H1 (cell line): ENCODE data around the gene XDH. TPM values are rescaled to one million over a fixed set of nuclear protein-coding genes. Genes with fewer than 3 reads are reported as not detected.

Experiments used
- CTCF ChIA-PET: fragments of 300-600 bp; sonication (Branson Sonifier 250); formaldehyde crosslinking; loops from one replicate; lab custom pipeline; 2021; ENCODE audit not compliant: partially characterized antibody; lab: Charles Lee
- POLR2A ChIA-PET: fragments of 300-600 bp; sonication (Branson Sonifier 250); formaldehyde crosslinking; loops from one replicate; lab custom pipeline; 2021; ENCODE audit warnings: inconsistent platforms; ENCODE audit not compliant: partially characterized antibody; lab: Charles Lee
- DNase-seq, 2 experiments: peaks; one replicate each; pipeline versions ENCODE4 v3.0.0 to v3.0.0-alpha.2; 2010 to 2022; ENCODE audit warnings: low spot score in 2 of 2, low read depth in 1 of 2, mixed read lengths in 1 of 2
- FAIRE-seq: peaks from 2 replicates; lab custom pipeline; 2011; peaks lifted over from hg19 to GRCh38; lab: Jason Lieb, UNC
- H2AFZ ChIP-seq: 2 replicates; pipeline ENCODE4 v1.8.1; 2012; ENCODE audit warnings: low read length, inconsistent platforms
- H2AK5ac ChIP-seq: 2 replicates; pipeline ENCODE4 v1.6.1; 2013; ENCODE audit warnings: low read depth, low read length
- H2BK120ac ChIP-seq: replicated peaks from 2 replicates; pipeline ENCODE3; 2013; ENCODE audit warnings: low read depth, low read length, inconsistent platforms
- H2BK12ac ChIP-seq: 2 replicates; pipeline ENCODE4 v1.6.1; 2013; ENCODE audit warnings: low read depth, low read length
- H2BK15ac ChIP-seq: 2 replicates; pipeline ENCODE4 v1.6.1; 2013; ENCODE audit warnings: low read length
- H2BK20ac ChIP-seq: 2 replicates; pipeline ENCODE4 v1.6.1; 2013; ENCODE audit warnings: low read length
- H2BK5ac ChIP-seq: 2 replicates; pipeline ENCODE4 v1.6.1; 2013; ENCODE audit warnings: low read depth, low read length
- H3K14ac ChIP-seq: 2 replicates; pipeline ENCODE4 v1.6.1; 2013; ENCODE audit warnings: inconsistent platforms; ENCODE audit not compliant: insufficient read length
- H3K18ac ChIP-seq: 2 replicates; pipeline ENCODE4 v1.6.1; 2013; ENCODE audit warnings: low read length; ENCODE audit errors: extremely low read depth
- H3K23ac ChIP-seq: 2 replicates; pipeline ENCODE4 v1.6.1; 2013; ENCODE audit warnings: inconsistent platforms; ENCODE audit not compliant: insufficient read length
- H3K23me2 ChIP-seq: 2 replicates; pipeline ENCODE4 v1.6.1; 2013; ENCODE audit warnings: low read depth, low read length
- H3K27ac ChIP-seq: 2 replicates; pipeline ENCODE4 v1.6.1; 2011; ENCODE audit warnings: low read depth, low read length, inconsistent platforms
- H3K27me3 ChIP-seq, 4 experiments: replicated peaks in 1 of 4; 1 replicate in 1 of 4; 2 replicates in 3 of 4; pipeline versions ENCODE4 v1.6.1 to v1.8.1; 2011 to 2013; ENCODE audit warnings: low read length in 3 of 4, mild to moderate bottlenecking in 3 of 4, inconsistent platforms in 2 of 4, mixed read lengths in 2 of 4, moderate library complexity in 1 of 4; ENCODE audit not compliant: control insufficient read depth in 3 of 4, insufficient read depth in 3 of 4; ENCODE audit errors: extremely low read depth in 1 of 4
- H3K36me3 ChIP-seq, 4 experiments: 2 replicates each; pipeline versions ENCODE4 v1.6.1 to v1.8.1; 2011 to 2013; ENCODE audit warnings: mild to moderate bottlenecking in 4 of 4, low read length in 3 of 4, moderate library complexity in 2 of 4, control low read depth in 1 of 4, inconsistent platforms in 1 of 4; ENCODE audit not compliant: insufficient read depth in 4 of 4, control insufficient read depth in 2 of 4
- H3K4ac ChIP-seq: replicated peaks from 2 replicates; pipeline ENCODE3; 2013; ENCODE audit warnings: low read length, low read depth, mixed read lengths, inconsistent platforms; ENCODE audit not compliant: insufficient read length
- H3K4me1 ChIP-seq, 4 experiments: replicated peaks in 1 of 4; 1 replicate in 1 of 4; 2 replicates in 3 of 4; pipeline versions ENCODE4 v1.6.1 to v1.8.1; 2011 to 2013; ENCODE audit warnings: low read length in 3 of 4, inconsistent platforms in 2 of 4, mixed read lengths in 1 of 4; ENCODE audit not compliant: insufficient read depth in 4 of 4, control insufficient read depth in 3 of 4
- H3K4me2 ChIP-seq, 2 experiments: 2 replicates each; pipeline versions ENCODE4 v1.6.1 to v1.8.1; 2011 to 2013; ENCODE audit warnings: low read depth in 2 of 2, low read length in 2 of 2, control low read depth in 1 of 2, inconsistent platforms in 1 of 2, mild to moderate bottlenecking in 1 of 2; ENCODE audit not compliant: insufficient read depth in 1 of 2
- H3K4me3 ChIP-seq, 4 experiments: fragments of 200-600, 300-600 bp in 1 of 4; sonication (generic), shearing (Covaris generic), sonication (Bioruptor Twin) in 1 of 4; 2 replicates each; pipeline versions ENCODE4 v1.5.1 to v1.8.1; 2011 to 2016; ENCODE audit warnings: low read length in 4 of 4, low read depth in 3 of 4, control low read depth in 2 of 4, inconsistent platforms in 2 of 4, mild to moderate bottlenecking in 2 of 4, mixed read lengths in 1 of 4, moderate library complexity in 1 of 4; ENCODE audit not compliant: insufficient read depth in 2 of 4; ENCODE audit errors: extremely low read depth in 1 of 4
- H3K56ac ChIP-seq: replicated peaks from 2 replicates; pipeline ENCODE3; 2013; ENCODE audit warnings: low read depth, mild to moderate bottlenecking, mixed read lengths, low read length, inconsistent platforms; ENCODE audit not compliant: insufficient read length
- H3K79me1 ChIP-seq: 2 replicates; pipeline ENCODE4 v1.6.1; 2013; ENCODE audit warnings: low read depth, low read length, control low read depth
- H3K79me2 ChIP-seq, 2 experiments: 2 replicates each; pipeline versions ENCODE4 v1.6.1 to v1.8.1; 2012 to 2013; ENCODE audit warnings: low read length in 2 of 2, mild to moderate bottlenecking in 2 of 2, inconsistent platforms in 1 of 2; ENCODE audit not compliant: insufficient read depth in 2 of 2, control insufficient read depth in 1 of 2
- H3K9ac ChIP-seq, 4 experiments: replicated peaks in 1 of 4; 1 replicate in 1 of 4; 2 replicates in 3 of 4; pipeline versions ENCODE4 v1.6.1 to v1.8.1; 2011 to 2013; ENCODE audit warnings: low read depth in 3 of 4, low read length in 3 of 4, control low read depth in 2 of 4, mild to moderate bottlenecking in 2 of 4, moderate library complexity in 2 of 4, inconsistent platforms in 1 of 4; ENCODE audit errors: extremely low read depth in 1 of 4
- H3K9me3 ChIP-seq, 2 experiments: 2 replicates each; pipeline versions ENCODE4 v1.6.1 to v1.8.1; 2012 to 2013; ENCODE audit warnings: mild to moderate bottlenecking in 2 of 2, moderate library complexity in 2 of 2, control low read depth in 1 of 2, inconsistent platforms in 1 of 2, low read depth in 1 of 2, low read length in 1 of 2, mixed read lengths in 1 of 2; ENCODE audit not compliant: insufficient read depth in 2 of 2
- H4K20me1 ChIP-seq, 2 experiments: replicated peaks in 1 of 2; 2 replicates each; pipeline versions ENCODE3 to v1.8.1; 2011 to 2013; ENCODE audit warnings: inconsistent platforms in 2 of 2, low read length in 2 of 2, mild to moderate bottlenecking in 1 of 2; ENCODE audit not compliant: insufficient read depth in 2 of 2, control insufficient read depth in 1 of 2
- H4K5ac ChIP-seq: 2 replicates; pipeline ENCODE4 v1.6.1; 2013; ENCODE audit warnings: low read length, low read depth, mixed read lengths, inconsistent platforms; ENCODE audit not compliant: insufficient read length
- H4K8ac ChIP-seq: 2 replicates; pipeline ENCODE4 v1.8.0; 2013; ENCODE audit warnings: mild to moderate bottlenecking, moderate library complexity, low read length, inconsistent platforms; ENCODE audit not compliant: insufficient read depth; ENCODE audit errors: extremely low read depth
- H4K91ac ChIP-seq: replicated peaks from 2 replicates; pipeline ENCODE3; 2013; ENCODE audit warnings: low read length, mixed read lengths, inconsistent platforms; ENCODE audit not compliant: insufficient read length
- BACH1 ChIP-seq: IDR thresholded peaks from 2 replicates; pipeline ENCODE4 v1.6.1; 2012; ENCODE audit warnings: low read length, improper control_type of control experiment
- EZH2 ChIP-seq: fragments of 200-600 bp; sonication (generic); IDR thresholded peaks from 2 replicates; pipeline ENCODE4 v1.7.1; 2012; ENCODE audit warnings: low read depth, mild to moderate bottlenecking, moderate library complexity, low read length, inconsistent platforms; ENCODE audit not compliant: severe bottlenecking
- RFX5 ChIP-seq: IDR thresholded peaks from 2 replicates; pipeline ENCODE4 v1.6.1; 2011; ENCODE audit warnings: low read depth, low read length, improper control_type of control experiment, borderline replicate concordance
- SAP30 ChIP-seq: fragments of 300-600 bp; sonication (generic); IDR thresholded peaks from 2 replicates; pipeline ENCODE4 v1.7.1; 2012; ENCODE audit warnings: low read length, moderate library complexity, mild to moderate bottlenecking, inconsistent platforms; ENCODE audit not compliant: insufficient read depth, insufficient replicate concordance
- SIN3A ChIP-seq, 2 experiments: IDR thresholded peaks in 1 of 2; conservative IDR thresholded peaks in 1 of 2; 2 replicates each; pipeline ENCODE4 v1.6.1; 2011 to 2012; ENCODE audit warnings: low read length in 2 of 2, improper control_type of control experiment in 1 of 2, low read depth in 1 of 2, mild to moderate bottlenecking in 1 of 2
- SIX5 ChIP-seq: IDR thresholded peaks from 2 replicates; pipeline ENCODE4 v1.6.1; 2011; ENCODE audit warnings: mild to moderate bottlenecking, low read depth, low read length
- TBP ChIP-seq: IDR thresholded peaks from 2 replicates; pipeline ENCODE4 v1.6.1; 2011; ENCODE audit warnings: low read depth, low read length, improper control_type of control experiment
- USF2 ChIP-seq: IDR thresholded peaks from 2 replicates; pipeline ENCODE4 v1.6.1; 2011; ENCODE audit warnings: low read length, improper control_type of control experiment
- YY1 ChIP-seq: IDR thresholded peaks from 2 replicates; pipeline ENCODE4 v1.6.1; 2011; ENCODE audit warnings: low read depth, mild to moderate bottlenecking, low read length
- WGBS, 2 experiments: shearing (Covaris generic) in 1 of 2; methylation state at CpG; one replicate each; pipeline versions ENCODE4 v1.1.6 to v1.1.7; 2013 to 2015; ENCODE audit warnings: low lambda C conversion rate in 2 of 2, mixed read lengths in 2 of 2, inconsistent platforms in 1 of 2, low coverage in 1 of 2, missing lambda C conversion rate in 1 of 2; ENCODE audit not compliant: insufficient replicate concordance in 2 of 2, insufficient coverage in 1 of 2, insufficient read length in 1 of 2; ENCODE audit errors: extremely low coverage in 1 of 2, missing lambda C conversion rate in 1 of 2; 5-methylcytosine and 5-hydroxymethylcytosine counted together
- polyA plus RNA-seq, 7 experiments: library from polyadenylated mRNA; depleted of rRNA in 3 of 7; stranded (reverse) in 5 of 7; unstranded in 2 of 7; fragments of >200 nt in 5 of 7; fragments of 200-250 nt in 2 of 7; gene quantifications; 1 replicate in 5 of 7; 2 replicates in 1 of 7; 4 replicates in 1 of 7; pipeline versions ENCODE4 v1.2.1 to v1.2.3, GENCODE V29; 2011 to 2013; ENCODE audit warnings: missing spikeins in 2 of 7, mixed read lengths in 2 of 7
- total RNA-seq: library from RNA; stranded (reverse); fragmentation: NEBNext Ultra II Directional; extraction: Animal tissue kit (Norgen Biotek cat#: 25700); gene quantifications from 2 replicates; pipeline ENCODE4 v1.2.1, GENCODE V29; 2021
- TF ChIP-seq, protein P1 (sequence below), 3 experiments: IDR thresholded peaks; 1 replicate in 2 of 3; 2 replicates in 1 of 3; pipeline versions ENCODE4 v1.5.1 to v1.6.1; 2011; ENCODE audit warnings: low read length in 3 of 3, mild to moderate bottlenecking in 3 of 3, inconsistent platforms in 2 of 3, low read depth in 1 of 3, moderate library complexity in 1 of 3; ENCODE audit not compliant: insufficient read depth in 1 of 3; ENCODE audit errors: control extremely low read depth in 1 of 3

Gene XDH
- total and polyA plus RNA-seq, 2 of the 8 experiments (the other 6 are each of a cell fraction or from before 2014, with no cell fraction given) = 0.68 to 1.2 TPM

GRCh38 chr2:31380243-31380642 is 34.3 kb downstream of the XDH start:
- H3K4me1 ChIP-seq = peaks cover 0 to 14% (median 8%) of the 10 kb centered on the region in 4 experiments; a peak in 6 of 7 replicates
- H2BK5ac ChIP-seq = no peak overlapping the region
- no peak overlapping the region for H2BK20ac ChIP-seq
- no peak overlapping the region for H3K27ac ChIP-seq
- H2BK15ac ChIP-seq = no peak overlapping the region
- H3K4ac ChIP-seq = no peak overlapping the region
- no peak overlapping the region for H2BK120ac ChIP-seq
- no peak overlapping the region for H3K4me3 ChIP-seq
- no peak overlapping the region for H3K18ac ChIP-seq
- CTCF ChIA-PET = no interaction called here
- H4K5ac ChIP-seq = no peak overlapping the region
- H4K20me1 ChIP-seq = no peaks in the 10 kb centered on the region
- no peaks in the 10 kb centered on the region for H3K36me3 ChIP-seq
- H4K8ac ChIP-seq = no peak overlapping the region
- H3K79me1 ChIP-seq = no peaks in the 10 kb centered on the region
- no peak overlapping the region for H3K9ac ChIP-seq
- no peak for DNase-seq
- no peak overlapping the region for H4K91ac ChIP-seq
- H2AK5ac ChIP-seq = no peak overlapping the region
- no peak overlapping the region for H3K23ac ChIP-seq
- no peak overlapping the region for H3K14ac ChIP-seq
- POLR2A ChIA-PET = no interaction called here
- no peak overlapping the region for H2BK12ac ChIP-seq
- no peaks in the 10 kb centered on the region for H3K27me3 ChIP-seq
- 90% methylated on average over 3 of the region's 3 CpGs; no CpG with 5 or more reads in 1 of the 2 experiments for WGBS, 2 experiments
- no peak overlapping the region for H2AFZ ChIP-seq
- H3K9me3 ChIP-seq = peaks cover 11 to 16% of the 10 kb centered on the region in 2 experiments
- no peaks in the 10 kb centered on the region; the same call in 1 of the 2 replicates for H3K23me2 ChIP-seq
- no peak overlapping the region for H3K56ac ChIP-seq
- no peak overlapping the region for H3K4me2 ChIP-seq
- H3K79me2 ChIP-seq = no peaks in the 10 kb centered on the region
- no peak for FAIRE-seq
- TF ChIP-seq TBP (no peak), SAP30 (no peak), SIX5 (no peak), BACH1 (no peak), YY1 (no peak), USF2 (no peak), SIN3A (conservative IDR thresholded peaks at IDR 0.05 in 1 of 2, IDR thresholded peaks at IDR 0.05 in 1 of 2; ENCODE audit: low read depth in 1 of 2, low read length in 2 of 2) (no peak), RFX5 (no peak), EZH2 (no peak)
- TF ChIP-seq, protein P1, sequence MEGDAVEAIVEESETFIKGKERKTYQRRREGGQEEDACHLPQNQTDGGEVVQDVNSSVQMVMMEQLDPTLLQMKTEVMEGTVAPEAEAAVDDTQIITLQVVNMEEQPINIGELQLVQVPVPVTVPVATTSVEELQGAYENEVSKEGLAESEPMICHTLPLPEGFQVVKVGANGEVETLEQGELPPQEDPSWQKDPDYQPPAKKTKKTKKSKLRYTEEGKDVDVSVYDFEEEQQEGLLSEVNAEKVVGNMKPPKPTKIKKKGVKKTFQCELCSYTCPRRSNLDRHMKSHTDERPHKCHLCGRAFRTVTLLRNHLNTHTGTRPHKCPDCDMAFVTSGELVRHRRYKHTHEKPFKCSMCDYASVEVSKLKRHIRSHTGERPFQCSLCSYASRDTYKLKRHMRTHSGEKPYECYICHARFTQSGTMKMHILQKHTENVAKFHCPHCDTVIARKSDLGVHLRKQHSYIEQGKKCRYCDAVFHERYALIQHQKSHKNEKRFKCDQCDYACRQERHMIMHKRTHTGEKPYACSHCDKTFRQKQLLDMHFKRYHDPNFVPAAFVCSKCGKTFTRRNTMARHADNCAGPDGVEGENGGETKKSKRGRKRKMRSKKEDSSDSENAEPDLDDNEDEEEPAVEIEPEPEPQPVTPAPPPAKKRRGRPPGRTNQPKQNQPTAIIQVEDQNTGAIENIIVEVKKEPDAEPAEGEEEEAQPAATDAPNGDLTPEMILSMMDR (IDR thresholded peaks at IDR 0.05; ENCODE audit: control extremely low read depth in 1 of 3, insufficient read depth in 1 of 3, low read depth in 1 of 3, low read length in 3 of 3) = no peak
